ENCODE data around the gene DDX47.
"Not testable (repeated sequence)": the region's sequence is repeated elsewhere in the genome, so short reads cannot be mapped to it uniquely, and the experiment has no call there.

DDX47 gene

DNA sequence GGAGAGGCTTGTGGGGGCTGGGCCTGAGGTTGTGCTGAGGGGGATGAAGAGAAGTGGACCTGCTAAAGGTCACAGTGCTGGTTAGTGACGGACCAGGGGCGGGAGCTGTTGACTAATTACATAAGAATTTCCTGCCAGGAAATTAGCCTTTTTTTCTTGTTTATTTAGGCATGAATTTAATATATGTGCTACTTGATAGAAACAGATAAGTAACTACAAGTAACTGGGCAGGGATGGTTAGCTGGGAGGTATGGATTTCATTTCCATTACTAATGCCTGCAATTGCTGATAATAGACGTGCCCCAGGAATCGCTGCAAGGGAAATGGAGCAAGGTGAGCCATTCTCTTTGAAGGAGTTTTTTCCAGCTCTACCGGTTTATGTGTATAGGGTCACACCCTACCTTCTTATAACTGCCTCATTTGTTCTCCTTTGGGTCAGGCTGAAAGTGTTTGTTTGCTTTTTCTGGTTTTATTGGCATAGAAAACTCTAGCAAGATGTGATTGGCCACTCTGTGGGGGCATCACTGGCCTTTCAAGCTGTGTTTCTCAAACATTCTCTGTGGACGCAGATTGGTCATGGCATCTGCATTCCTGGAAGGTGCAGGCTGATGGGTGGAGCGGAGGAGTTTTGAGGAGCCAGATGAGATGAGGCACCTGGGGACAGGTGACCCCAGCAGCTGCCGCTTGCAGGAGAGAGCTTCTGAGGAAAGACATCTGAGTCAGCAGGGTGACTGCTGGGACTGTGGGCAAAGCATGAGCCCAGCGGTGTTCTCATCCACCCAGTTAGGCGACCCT, 59.2 kb downstream of the DDX47 start:
- no peak for DNase-seq

DNA sequence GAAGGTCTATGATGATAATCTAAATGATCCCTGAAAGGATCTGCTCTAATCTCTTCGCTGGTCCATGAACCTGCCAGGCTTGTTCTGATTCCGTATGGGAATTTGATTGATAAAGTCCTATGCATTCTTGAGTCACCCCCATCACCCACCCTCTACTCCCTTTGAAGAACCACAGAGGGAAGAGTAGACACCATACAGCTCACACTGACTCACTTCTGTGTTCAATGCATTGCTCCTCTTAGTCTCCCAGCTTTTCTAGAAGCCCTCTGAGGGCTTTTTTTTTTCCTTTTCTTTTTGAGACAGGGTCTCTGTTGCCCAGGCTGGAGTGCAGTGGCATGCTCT, 59.8 kb downstream of the DDX47 start:
- no peak for DNase-seq

DNA sequence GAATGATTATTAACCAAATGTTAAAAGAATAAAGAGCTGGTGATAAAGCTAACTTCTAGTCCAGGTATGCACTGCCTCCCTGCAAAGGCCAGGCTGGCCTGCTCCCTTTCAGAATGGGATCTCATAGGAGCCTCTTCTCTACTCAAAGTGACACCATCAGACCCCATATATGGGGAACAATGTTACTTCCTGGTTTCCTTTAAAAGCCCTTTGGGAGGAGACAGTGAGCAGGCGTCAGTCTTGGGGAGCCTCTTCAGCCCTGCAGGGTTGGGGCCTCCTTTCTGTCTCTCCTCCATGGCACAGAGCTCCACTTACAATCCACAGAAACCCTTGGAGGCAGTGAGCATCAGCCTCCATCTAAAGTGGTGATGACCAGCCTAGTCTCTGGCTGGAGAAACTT, 60.9 kb downstream of the DDX47 start:
- DNase-seq = no peak

DNA sequence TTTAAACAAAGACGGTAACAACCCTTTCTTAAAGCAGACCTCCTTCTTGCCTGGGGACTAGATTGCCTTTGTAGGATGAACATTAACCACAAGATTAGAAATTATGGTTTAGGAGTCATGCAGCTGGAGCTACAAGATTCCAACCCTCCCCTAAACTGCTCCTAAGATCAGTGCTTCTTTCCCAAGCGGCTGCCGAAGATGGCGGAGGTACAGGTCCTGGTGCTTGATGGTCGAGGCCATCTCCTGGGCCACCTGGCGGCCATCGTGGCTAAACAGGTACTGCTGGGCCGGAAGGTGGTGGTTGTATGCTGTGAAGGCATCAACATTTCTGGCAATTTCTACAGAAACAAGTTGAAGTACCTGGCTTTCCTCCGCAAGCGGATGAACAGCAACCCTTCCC, 62.2 kb downstream of the DDX47 start:
- DNase-seq = not testable (repeated sequence)

DNA sequence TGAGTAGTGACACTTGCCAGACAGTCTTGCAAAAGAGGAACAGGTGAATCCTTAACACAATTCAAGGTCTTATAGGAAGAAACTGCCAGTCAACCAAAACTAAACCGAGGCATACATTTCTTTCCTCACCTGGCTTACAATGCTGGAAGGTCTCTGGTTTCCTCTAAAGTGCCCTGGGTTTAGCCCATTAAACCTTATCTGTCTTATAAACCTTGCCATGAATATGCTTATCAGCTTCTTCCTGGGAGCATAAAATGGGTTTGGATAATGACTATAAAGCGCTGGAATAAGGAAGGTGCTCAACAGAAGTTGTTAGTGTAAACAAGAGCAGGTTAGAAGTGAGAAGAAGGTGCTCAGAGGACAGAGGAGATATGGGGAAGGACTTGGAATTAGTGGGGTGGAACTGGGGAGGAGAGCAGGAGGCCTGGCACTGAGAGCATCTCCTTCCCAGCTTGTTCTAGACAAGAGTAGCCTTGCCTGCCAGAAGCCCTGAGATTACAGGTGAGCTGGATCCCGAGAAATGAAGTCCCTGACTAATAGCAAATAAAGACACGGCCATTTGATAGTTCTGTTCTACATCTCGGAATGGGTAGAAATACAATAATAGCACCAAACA, 64.1 kb downstream of the DDX47 start:
- DNase-seq = no peak

DNA sequence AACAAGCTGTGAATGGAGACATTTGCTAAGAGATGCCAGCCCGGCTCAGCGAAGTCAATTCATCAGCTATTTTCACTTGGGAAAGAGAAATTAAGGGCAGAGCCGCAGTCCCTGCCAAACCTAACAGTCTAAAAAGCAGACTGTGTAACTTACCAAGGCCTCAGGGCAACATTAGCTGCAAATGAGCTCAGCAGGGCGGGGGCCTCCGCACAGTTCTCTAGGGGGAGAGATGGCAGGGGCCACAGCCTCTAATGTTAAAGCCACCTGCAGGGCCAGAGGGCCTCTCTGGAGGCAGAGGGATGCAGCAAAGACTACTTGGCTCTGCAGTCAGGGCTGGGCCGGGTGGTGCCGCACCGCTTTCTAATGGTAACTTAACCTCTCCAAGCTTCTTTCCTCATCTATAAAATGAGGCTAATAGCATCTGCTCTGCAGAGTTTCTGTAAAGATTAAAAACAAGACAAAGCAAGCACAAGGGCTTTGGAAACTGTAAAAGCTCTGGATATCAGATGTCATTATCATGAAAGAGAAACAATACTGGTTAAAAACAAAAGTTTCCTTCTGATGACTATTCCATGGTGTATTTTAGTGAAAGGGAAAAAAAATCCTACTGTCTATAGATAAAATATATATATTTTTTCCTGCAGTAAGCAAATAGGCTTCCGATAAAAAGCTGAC, 64.8 kb downstream of the DDX47 start:
- DNase-seq = no peak
